WERI-Rb-1 (cell line): ENCODE data around the gene RAF1.
"Not testable (repeated sequence)": the region's sequence is repeated elsewhere in the genome, so short reads cannot be mapped to it uniquely, and the experiment has no call there.

Experiments used
- DNase-seq: peaks from one replicate; pipeline ENCODE4 v3.0.0-alpha.2; 2020
- H3K27ac ChIP-seq: fragments of 250-450 bp; sonication (Bioruptor Pico); 2 replicates; pipeline ENCODE4 v1.5.1; 2020; ENCODE audit warnings: mild to moderate bottlenecking, moderate library complexity
- H3K27me3 ChIP-seq: fragments of 250-450 bp; sonication (Bioruptor Pico); 2 replicates; pipeline ENCODE4 v1.5.1; 2021; ENCODE audit warnings: mild to moderate bottlenecking, low read depth, moderate library complexity; ENCODE audit not compliant: insufficient read depth, severe bottlenecking
- H3K36me3 ChIP-seq: fragments of 250-450 bp; sonication (Bioruptor Pico); 2 replicates; pipeline ENCODE4 v1.5.1; 2020; ENCODE audit warnings: mild to moderate bottlenecking, moderate library complexity
- H3K4me3 ChIP-seq: 2 replicates; pipeline ENCODE4 v1.5.1; 2011; ENCODE audit warnings: low read depth, mild to moderate bottlenecking, control low read depth, low read length
- H3K9me3 ChIP-seq: fragments of 250-450 bp; sonication (Bioruptor Pico); 2 replicates; pipeline ENCODE4 v1.5.1; 2021; ENCODE audit warnings: mild to moderate bottlenecking, moderate library complexity; ENCODE audit not compliant: severe bottlenecking
- TF ChIP-seq, protein P1 (sequence below): IDR thresholded peaks from 2 replicates; pipeline ENCODE4 v1.5.1; 2011; ENCODE audit warnings: low read depth, mild to moderate bottlenecking, control low read depth, inconsistent platforms, low read length

RAF1 gene

DNA sequence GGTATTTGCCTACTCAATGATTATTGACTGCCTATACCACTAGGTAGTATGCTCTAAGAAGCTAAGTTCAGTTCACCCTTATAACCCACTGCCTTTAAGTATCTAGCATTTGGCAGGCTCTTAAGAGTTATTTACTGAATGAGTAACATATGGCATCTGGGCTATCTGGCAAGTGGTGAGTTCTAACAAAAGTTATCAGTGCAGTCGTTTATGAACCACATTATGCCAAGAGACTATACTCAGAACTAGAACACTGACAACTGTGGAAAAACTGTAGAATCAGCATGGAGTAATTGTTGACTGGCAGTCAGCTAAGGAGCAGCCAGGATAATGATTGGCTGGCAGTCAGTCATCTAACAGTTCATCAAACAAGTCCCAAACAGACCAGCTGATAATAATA is 25.8 kb downstream of the RAF1 start:
- DNase-seq, result no peak
- Histone ChIP-seq H3K36me3 (peaks cover 14% of the 10 kb centered on the region), H3K9me3 (no peaks in the 10 kb centered on the region), H3K27ac (no peak overlapping the region), H3K27me3 (no peaks in the 10 kb centered on the region), H3K4me3 (no peak overlapping the region)
- TF ChIP-seq, protein P1, sequence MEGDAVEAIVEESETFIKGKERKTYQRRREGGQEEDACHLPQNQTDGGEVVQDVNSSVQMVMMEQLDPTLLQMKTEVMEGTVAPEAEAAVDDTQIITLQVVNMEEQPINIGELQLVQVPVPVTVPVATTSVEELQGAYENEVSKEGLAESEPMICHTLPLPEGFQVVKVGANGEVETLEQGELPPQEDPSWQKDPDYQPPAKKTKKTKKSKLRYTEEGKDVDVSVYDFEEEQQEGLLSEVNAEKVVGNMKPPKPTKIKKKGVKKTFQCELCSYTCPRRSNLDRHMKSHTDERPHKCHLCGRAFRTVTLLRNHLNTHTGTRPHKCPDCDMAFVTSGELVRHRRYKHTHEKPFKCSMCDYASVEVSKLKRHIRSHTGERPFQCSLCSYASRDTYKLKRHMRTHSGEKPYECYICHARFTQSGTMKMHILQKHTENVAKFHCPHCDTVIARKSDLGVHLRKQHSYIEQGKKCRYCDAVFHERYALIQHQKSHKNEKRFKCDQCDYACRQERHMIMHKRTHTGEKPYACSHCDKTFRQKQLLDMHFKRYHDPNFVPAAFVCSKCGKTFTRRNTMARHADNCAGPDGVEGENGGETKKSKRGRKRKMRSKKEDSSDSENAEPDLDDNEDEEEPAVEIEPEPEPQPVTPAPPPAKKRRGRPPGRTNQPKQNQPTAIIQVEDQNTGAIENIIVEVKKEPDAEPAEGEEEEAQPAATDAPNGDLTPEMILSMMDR, result no peak

DNA sequence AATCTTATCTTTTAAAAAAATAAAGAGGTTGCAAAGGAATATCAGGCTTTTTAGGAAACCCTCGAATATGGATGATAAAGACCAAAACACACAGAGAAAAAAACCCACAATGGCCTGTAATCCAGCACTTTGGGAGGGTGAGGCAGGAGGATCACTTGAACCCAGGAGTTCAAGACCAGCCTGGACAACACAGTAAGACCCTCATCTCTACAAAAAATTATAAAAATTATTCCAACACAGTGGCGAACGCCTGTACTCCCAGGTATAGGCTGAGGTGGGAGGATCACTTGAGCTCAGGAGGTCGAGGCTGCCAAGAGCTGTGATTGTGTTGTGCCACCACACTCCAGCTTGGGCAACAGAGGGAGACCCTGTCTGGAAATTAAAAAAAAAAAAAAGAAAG is 30.8 kb downstream of the RAF1 start:
- no peak overlapping the region for H3K27ac ChIP-seq
- DNase-seq, result no peak
- TF ChIP-seq, protein P1, result no peak
- H3K36me3 ChIP-seq, result peaks cover 9% of the 10 kb centered on the region
- no peak overlapping the region for H3K4me3 ChIP-seq
- no peaks in the 10 kb centered on the region for H3K27me3 ChIP-seq
- H3K9me3 ChIP-seq, result no peaks in the 10 kb centered on the region

DNA sequence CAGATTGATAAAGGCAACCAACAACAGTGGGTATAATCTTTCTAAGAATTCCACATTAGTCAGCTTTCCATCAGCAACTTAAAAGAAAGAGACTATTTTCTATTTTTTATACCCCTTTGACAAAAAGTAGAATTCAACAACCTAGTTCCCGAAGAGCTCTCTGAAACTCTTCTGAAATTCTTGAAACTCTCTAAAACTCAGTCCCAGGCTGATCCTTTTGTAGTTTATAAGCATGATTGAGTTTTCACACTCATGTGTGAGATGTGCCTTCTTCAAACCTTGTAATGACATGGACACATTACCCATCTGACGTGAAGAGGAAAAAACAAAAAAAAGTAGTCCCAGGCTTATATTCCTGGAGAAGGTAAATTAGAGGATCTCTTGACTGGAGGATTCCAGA is 31.4 kb downstream of the RAF1 start:
- Histone ChIP-seq H3K9me3 (no peaks in the 10 kb centered on the region), H3K27me3 (no peaks in the 10 kb centered on the region), H3K36me3 (peaks cover 6% of the 10 kb centered on the region), H3K27ac (no peak overlapping the region), H3K4me3 (no peak overlapping the region)
- no peak for DNase-seq
- TF ChIP-seq, protein P1, result no peak

DNA sequence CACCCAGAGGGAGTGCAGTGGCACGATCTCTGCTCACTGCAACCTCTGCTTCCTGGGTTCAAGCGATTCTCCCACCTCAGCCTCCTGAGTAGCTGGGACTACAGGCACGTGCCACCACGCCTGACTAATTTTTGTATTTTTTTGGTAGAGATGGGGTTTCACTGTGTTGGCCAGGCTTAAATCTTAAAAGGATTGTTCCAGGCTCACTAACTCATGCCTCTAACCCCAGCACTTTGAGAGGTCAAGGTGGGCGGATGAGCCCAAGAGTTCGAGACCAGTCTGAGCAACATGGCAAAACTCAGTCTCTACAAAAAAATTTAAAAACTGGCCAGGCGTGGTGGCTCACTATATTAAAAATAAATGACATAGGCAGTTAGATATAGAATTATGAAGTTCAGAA is 33.1 kb downstream of the RAF1 start:
- not testable (repeated sequence) for DNase-seq, H3K4me3 ChIP-seq, H3K27ac ChIP-seq, H3K36me3 ChIP-seq, H3K9me3 ChIP-seq, H3K27me3 ChIP-seq

DNA sequence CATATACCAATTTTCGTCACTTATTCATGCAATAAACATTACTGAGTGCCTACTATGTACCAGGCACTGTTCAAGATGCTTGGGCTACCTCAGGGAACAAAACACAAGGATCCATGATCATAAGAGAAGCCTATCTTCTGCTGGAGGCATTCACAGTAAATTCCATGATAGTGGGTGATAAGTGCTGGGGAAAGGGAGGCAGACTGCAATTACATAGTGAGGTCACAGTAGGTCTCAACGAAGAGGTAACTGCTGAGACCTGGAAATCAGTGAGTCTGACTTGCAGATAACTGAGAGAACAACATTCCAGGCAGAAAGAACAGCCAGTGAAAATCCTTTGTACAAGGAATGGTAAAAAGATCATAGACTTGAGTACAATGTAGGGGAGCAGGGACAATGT is 33.6 kb downstream of the RAF1 start:
- no peak overlapping the region for H3K27ac ChIP-seq
- H3K36me3 ChIP-seq, result no peaks in the 10 kb centered on the region; the same call in none of the 2 replicates
- no peaks in the 10 kb centered on the region for H3K27me3 ChIP-seq
- TF ChIP-seq, protein P1, result no peak
- no peak for DNase-seq
- H3K9me3 ChIP-seq, result no peaks in the 10 kb centered on the region
- no peak overlapping the region for H3K4me3 ChIP-seq

DNA sequence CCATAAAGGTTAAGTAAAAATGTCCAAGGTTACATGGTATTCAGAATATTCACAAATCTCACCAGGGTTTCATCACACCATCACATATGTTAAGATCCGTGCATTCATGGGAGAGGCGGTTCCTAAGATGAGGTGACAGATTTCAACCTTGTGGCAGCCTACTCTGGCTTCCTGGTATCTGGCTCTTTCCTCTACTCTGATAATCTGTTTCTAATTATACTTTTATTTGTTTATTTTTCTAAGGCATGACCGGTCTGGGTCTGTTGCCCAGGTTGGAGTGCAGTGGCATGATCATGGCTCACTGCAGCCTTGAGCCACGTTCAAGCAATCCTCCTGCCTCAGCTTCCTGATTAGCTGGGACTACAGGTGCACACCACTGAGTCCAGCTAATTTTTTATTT is 34.4 kb downstream of the RAF1 start:
- Histone ChIP-seq H3K9me3 (no peaks in the 10 kb centered on the region), H3K36me3 (no peaks in the 10 kb centered on the region; the same call in none of the 2 replicates), H3K4me3 (no peak overlapping the region), H3K27me3 (no peaks in the 10 kb centered on the region), H3K27ac (no peak overlapping the region)
- TF ChIP-seq, protein P1, result no peak
- no peak for DNase-seq
